ENCODE measurements around the gene UBE2L5.

UBE2L5 gene

GRCh38 chr13:30391956-30392680 is 30.2 kb upstream of the UBE2L5 start:
- TF ChIP-seq PPARA (CRISPR knock-in tag; IDR thresholded peaks at IDR 0.05; ENCODE audit: borderline replicate concordance) (no peak), ZFP3 (CRISPR knock-in tag; IDR thresholded peaks at IDR 0.05) (no peak), POU6F1 (CRISPR knock-in tag; IDR thresholded peaks at IDR 0.05; ENCODE audit: borderline replicate concordance, low read depth) (no peak), CREB5 (CRISPR knock-in tag; IDR thresholded peaks at IDR 0.05; ENCODE audit: low read depth) (no peak), PATZ1 (CRISPR knock-in tag; IDR thresholded peaks at IDR 0.05; ENCODE audit: borderline replicate concordance) (no peak), ZFP30 (CRISPR knock-in tag; IDR thresholded peaks at IDR 0.05) (no peak), ZNF565 (CRISPR knock-in tag; conservative IDR thresholded peaks at IDR 0.05; ENCODE audit: low read depth) (no peak), CSDC2 (CRISPR knock-in tag; IDR thresholded peaks at IDR 0.05) (no peak), TCF4 (CRISPR knock-in tag; IDR thresholded peaks at IDR 0.05; ENCODE audit: borderline replicate concordance) (no peak), TSHZ2 (CRISPR knock-in tag; IDR thresholded peaks at IDR 0.05) (no peak), ESRRG (CRISPR knock-in tag; IDR thresholded peaks at IDR 0.05) (no peak), ZC3H10 (CRISPR knock-in tag; IDR thresholded peaks at IDR 0.05) (no peak), ARNTL (CRISPR knock-in tag; IDR thresholded peaks at IDR 0.05; ENCODE audit: borderline replicate concordance, low read depth) (no peak), SNAI2 (CRISPR knock-in tag; IDR thresholded peaks at IDR 0.05) (no peak), OSR1 (CRISPR knock-in tag; IDR thresholded peaks at IDR 0.05) (no peak), GLIS3 (CRISPR knock-in tag; IDR thresholded peaks at IDR 0.05) (no peak), TOX (CRISPR knock-in tag; IDR thresholded peaks at IDR 0.05; ENCODE audit: borderline replicate concordance) (no peak), RARB (CRISPR knock-in tag; IDR thresholded peaks at IDR 0.05) (no peak)
- ATAC-seq = no peak

GRCh38 chr13:30392681-30393045 is 29.6 kb upstream of the UBE2L5 start:
- no peak for ATAC-seq
- TF ChIP-seq ZFP3 (CRISPR knock-in tag; IDR thresholded peaks at IDR 0.05) (no peak), TCF4 (CRISPR knock-in tag; IDR thresholded peaks at IDR 0.05; ENCODE audit: borderline replicate concordance) (no peak), ISL1 (CRISPR knock-in tag; IDR thresholded peaks at IDR 0.05) (no peak)

- TF ChIP-seq POU6F1 (CRISPR knock-in tag; IDR thresholded peaks at IDR 0.05; ENCODE audit: borderline replicate concordance, low read depth) = no peak
- TF ChIP-seq CREB5 (CRISPR knock-in tag; IDR thresholded peaks at IDR 0.05; ENCODE audit: low read depth) = no peak
- no peak for TF ChIP-seq PATZ1 (CRISPR knock-in tag; IDR thresholded peaks at IDR 0.05; ENCODE audit: borderline replicate concordance)
- TF ChIP-seq BACH2 (CRISPR knock-in tag; IDR thresholded peaks at IDR 0.05; ENCODE audit: borderline replicate concordance) = no peak
- TF ChIP-seq RARB (CRISPR knock-in tag; IDR thresholded peaks at IDR 0.05) = no peak
- TF ChIP-seq ZFP30 (CRISPR knock-in tag; IDR thresholded peaks at IDR 0.05) = no peak
- TF ChIP-seq ESRRG (CRISPR knock-in tag; IDR thresholded peaks at IDR 0.05) = no peak
- no peak for TF ChIP-seq ISL1 (CRISPR knock-in tag; IDR thresholded peaks at IDR 0.05)
- TF ChIP-seq TOX (CRISPR knock-in tag; IDR thresholded peaks at IDR 0.05; ENCODE audit: borderline replicate concordance) = no peak
- TF ChIP-seq ZNF70 (CRISPR knock-in tag; IDR thresholded peaks at IDR 0.05) = no peak
- no peak for TF ChIP-seq PPARA (CRISPR knock-in tag; IDR thresholded peaks at IDR 0.05; ENCODE audit: borderline replicate concordance)
- peak; percentile 48 for ATAC-seq
Measured at GRCh38 chr13:30394751-30395191, 27.5 kb upstream of the UBE2L5 start.
